GM20431 (cell line): Measurements from ENCODE around the gene OSBP2.

Experiments used
- in situ Hi-C: fragments of 300-500 bp; cut with MseI, MboI; formaldehyde crosslinking; loops from one replicate; pipeline ENCODE4 v1.15.0; 2020; ENCODE audit warnings: low sequenced_read_pairs; ENCODE audit not compliant: unreplicated experiment

OSBP2 gene

GRCh38 chr22:30887861-30888260 is 193.2 kb downstream of the OSBP2 start:
- in situ Hi-C loops, result loop anchor here (25.0 kb wide), 1 partner anchor 251 kb away; the partner anchor contains the start of gene SLC35E4

GRCh38 chr22:30889268-30889995 is 194.8 kb downstream of the OSBP2 start:
- in situ Hi-C loops, result loop anchor here (25.0 kb wide), 1 partner anchor 252 kb away; the partner anchor contains the start of gene SLC35E4

GRCh38 chr22:30889996-30890480 is 195.4 kb downstream of the OSBP2 start:
- in situ Hi-C loops, result loop anchor here (25.0 kb wide), 1 partner anchor 253 kb away; the partner anchor contains the start of gene SLC35E4

DNA sequence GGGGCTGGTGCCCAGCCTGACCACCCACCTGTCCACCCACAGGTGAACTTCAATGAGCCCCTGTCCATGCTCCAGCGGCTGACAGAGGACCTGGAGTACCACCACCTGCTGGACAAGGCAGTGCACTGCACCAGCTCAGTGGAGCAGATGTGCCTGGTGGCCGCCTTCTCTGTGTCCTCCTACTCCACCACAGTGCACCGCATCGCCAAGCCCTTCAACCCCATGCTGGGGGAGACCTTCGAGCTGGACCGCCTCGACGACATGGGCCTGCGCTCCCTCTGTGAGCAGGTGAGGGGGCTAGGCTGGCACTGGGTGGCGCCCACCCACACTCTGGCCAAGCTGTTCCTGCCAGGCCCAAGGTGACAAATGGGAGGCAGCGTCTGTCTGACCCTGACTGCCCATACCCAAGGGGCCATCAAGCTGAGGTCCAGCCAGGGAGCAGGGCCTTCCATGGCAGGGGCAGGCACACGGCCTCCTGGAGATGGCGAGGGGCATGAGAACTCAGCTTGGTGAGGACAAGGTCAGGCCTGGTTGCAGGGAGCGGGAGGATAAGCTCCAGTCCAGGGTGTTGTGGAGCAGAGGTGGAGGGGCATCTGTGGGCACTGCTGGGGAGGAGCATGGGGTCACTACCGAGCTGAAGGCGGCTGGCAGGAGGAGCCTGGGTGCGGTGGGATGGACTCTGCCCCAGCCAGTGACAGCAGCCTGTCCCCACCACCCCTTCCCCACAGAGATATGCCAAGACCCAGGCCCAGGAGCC is 196.2 kb downstream of the OSBP2 start:
- in situ Hi-C loops, result loop anchor here (25.0 kb wide), 1 partner anchor 254 kb away; the partner anchor contains the start of gene SLC35E4

GRCh38 chr22:30891443-30891755 is 196.7 kb downstream of the OSBP2 start:
- in situ Hi-C loops, result loop anchor here (25.0 kb wide), 1 partner anchor 254 kb away; the partner anchor contains the start of gene SLC35E4

DNA sequence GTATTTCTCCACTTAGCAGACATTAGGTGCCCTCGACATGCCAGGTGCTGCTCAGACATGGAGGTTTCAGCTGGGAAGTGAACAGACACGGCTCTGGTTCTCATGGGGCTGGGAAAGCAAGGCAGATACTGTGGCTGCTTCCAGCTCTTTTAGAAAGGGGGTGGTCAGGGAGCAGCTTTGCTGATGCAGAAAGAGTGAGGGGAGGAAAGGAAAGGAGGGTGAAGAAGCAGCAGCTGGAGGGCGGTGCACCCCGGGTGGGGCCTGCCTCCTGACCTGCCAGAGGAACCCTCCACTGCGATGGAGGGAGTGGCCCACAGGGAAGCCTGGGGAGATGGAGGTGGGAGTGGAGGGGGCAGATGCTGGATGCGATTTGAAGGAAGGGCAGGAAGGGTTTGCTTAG is 197.1 kb downstream of the OSBP2 start:
- in situ Hi-C loops, result loop anchor here (25.0 kb wide), 1 partner anchor 254 kb away; the partner anchor contains the start of gene SLC35E4

- in situ Hi-C loops, result loop anchor here (25.0 kb wide), 1 partner anchor 255 kb away; the partner anchor contains the start of gene SLC35E4
Observed at GRCh38 chr22:30892286-30892685, 197.6 kb downstream of the OSBP2 start.

- in situ Hi-C loops, result loop anchor here (25.0 kb wide), 1 partner anchor 255 kb away; the partner anchor contains the start of gene SLC35E4
Observed at GRCh38 chr22:30892731-30893221, 198.1 kb downstream of the OSBP2 start.

DNA sequence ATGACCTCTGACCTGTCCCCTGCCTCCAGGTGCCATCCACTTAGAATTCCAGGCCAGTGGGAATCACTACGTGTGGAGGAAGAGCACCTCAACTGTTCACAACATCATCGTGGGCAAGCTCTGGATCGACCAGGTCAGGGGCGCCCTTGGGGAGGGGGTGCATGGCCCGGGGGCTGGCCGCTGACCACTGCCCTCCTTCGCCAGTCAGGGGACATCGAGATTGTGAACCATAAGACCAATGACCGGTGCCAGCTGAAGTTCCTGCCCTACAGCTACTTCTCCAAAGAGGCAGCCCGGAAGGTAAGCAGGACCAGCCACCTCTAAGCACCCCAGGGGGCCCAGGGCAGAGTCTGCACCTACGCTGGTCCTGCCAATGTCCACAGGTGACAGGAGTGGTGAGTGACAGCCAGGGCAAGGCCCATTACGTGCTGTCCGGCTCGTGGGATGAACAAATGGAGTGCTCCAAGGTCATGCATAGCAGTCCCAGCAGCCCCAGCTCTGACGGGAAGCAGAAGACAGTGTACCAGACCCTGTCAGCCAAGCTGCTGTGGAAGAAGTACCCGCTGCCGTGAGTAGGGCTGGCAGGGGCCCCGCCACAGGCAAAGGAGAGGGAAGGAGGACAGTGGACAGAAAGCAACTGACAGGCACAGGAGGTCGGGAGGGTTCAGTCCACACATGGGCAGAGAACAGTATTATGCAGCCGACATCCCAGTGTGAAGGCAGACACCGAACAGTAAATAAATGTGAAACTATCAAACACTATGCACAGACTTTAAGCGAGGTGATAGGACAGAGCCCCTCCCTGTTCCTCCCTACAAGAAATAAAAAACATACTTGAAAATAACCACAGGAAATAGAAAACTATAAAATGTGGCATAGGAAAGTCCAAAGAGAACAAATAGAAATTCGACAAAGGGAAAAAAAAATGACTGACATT is 199.0 kb downstream of the OSBP2 start:
- in situ Hi-C loops, result loop anchor here (25.0 kb wide), 1 partner anchor 256 kb away; the partner anchor contains the start of gene SLC35E4

DNA sequence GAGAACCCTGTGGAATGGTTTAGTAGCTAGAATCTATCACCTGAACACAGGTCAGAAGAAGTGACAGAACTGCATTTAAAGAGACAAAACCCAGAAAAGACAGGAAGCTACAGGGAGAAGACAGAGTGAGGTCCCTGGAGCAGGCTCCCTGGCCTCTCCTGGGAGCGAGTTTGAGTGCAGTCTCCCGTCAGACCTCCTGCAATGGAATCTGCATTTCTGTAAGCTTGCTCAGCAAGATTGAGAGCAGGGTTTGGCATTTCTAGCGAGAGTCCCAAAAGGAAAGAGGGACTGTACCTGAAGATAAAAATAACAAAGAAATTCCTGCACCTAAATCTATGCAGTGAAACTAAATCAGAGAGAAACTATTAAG is 199.7 kb downstream of the OSBP2 start:
- in situ Hi-C loops, result loop anchor here (25.0 kb wide), 1 partner anchor 257 kb away; the partner anchor contains the start of gene SLC35E4

DNA sequence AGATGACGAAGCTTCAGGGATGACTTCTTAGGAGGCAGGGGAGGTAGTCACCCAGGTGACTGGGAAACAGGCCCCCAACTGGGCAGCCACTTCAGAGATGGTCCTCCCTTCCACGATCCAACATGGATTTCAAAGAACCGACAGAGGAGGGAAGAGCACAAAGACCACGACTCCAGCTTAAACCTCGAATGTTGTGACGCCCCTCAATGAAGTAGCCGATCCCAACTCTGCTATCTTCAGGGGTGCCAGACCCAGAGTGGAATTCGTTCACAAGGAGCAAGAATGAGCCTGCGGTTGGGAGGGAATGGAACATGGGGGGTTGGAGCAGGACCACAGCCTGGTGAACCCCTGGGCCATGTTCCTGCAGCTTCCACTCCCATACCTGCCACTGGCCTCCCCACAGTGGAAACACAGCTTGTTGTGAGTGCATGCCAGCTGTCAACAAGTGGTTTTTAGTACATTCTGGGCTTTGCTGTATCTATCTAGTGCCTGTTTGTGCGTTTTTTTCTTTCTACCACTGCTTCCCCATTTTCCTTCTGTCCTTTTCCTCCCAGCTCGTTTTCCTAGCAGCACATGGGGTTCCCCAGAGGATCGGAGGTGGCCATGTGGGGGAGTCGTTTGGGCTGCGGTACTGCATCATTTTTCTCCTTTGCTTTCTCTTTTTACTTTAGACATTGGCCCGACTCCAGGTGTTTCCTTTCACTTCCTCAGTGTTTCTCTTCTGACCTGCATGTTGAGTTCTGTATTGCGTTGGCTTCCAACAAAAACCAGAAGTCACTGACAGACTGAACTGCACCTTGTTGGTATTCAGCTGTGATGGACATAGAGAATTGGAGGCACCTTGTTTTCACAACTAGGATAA is 208.1 kb downstream of the OSBP2 start:
- in situ Hi-C loops, result no loop called here

- in situ Hi-C loops, result no loop called here
Observed at GRCh38 chr22:30903876-30904460, 209.3 kb downstream of the OSBP2 start.

DNA sequence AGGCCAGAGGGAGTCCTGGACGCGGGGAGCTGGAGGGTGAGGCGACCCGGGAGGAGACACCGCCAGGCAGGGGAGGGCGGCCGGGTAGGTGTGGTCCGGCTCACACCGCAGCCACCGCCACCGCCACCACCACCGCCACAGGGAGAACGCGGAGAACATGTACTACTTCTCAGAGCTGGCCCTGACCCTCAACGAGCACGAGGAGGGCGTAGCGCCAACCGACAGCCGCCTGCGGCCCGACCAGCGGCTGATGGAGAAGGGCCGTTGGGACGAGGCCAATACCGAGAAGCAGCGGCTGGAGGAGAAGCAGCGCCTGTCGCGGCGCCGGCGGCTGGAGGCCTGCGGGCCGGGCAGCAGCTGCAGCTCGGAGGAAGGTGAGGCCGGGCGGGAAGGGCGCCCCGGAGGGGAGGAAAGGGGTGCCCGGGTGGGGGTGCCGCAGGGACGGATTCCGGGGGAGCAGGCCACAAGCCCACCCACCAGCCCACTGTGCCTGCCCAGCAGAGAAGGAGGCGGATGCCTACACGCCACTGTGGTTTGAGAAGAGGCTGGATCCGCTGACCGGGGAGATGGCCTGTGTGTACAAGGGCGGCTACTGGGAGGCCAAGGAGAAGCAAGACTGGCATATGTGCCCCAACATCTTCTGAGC is 211.1 kb downstream of the OSBP2 start:
- in situ Hi-C loops, result no loop called here

- in situ Hi-C loops, result no loop called here
Observed at GRCh38 chr22:30906411-30906810, 211.7 kb downstream of the OSBP2 start.

- in situ Hi-C loops, result no loop called here
Observed at GRCh38 chr22:30906946-30907345, 212.3 kb downstream of the OSBP2 start.

- in situ Hi-C loops, result no loop called here
Observed at GRCh38 chr22:30908051-30908461, 213.4 kb downstream of the OSBP2 start.

DNA sequence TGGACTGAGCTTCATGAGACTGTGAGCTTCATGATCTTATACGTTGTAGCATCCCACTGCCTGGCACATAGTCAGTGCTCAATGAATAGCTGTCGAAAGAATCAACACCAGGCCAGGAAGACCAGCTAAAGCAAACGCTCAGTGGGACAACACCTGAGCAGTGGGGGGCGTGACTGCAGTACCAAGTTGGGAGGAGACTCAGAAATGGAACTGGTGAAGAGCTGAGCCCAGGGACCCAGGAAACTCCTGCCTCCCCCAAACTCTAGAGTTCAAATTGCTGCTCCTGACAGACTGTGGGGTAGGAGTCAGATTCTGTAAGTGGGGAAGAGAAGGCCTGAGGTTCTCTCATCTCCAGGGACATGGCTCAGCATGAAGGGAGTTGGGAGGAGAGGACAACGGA is 214.6 kb downstream of the OSBP2 start:
- in situ Hi-C loops, result no loop called here

DNA sequence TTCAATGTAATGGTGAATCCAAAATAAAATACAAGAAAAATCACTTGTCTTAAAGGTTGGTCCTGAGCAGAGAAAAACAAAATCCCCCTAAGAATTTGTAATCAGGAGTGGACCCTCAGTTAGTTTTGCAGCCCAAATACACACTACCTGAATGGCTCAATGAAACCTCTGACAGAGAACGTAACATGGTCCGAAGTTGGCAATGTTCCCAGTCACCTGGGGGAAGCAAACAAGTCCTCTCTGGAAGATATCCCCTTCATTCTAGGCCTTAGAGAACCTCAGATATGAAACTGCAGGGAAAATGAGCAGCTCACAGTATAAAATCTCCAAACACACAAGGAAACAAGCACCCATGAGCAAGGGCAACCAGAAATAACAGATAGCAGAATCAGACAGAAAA is 215.7 kb downstream of the OSBP2 start:
- in situ Hi-C loops, result loop anchor here (10.0 kb wide), 1 partner anchor 146 kb away; no protein-coding TSS in a partner anchor
